ENCODE measurements around the gene PML.

PML gene

GRCh38 chr15:73952913-73953750, 41.4 kb upstream of the PML start:
- H3K4me3 ChIP-seq (ENCODE audit: low read depth, low read length): no peak overlapping the region
- POLR2A ChIA-PET: no interaction called here
- H3K4me1 ChIP-seq (ENCODE audit: control insufficient read depth, insufficient read depth, low read length): peaks cover 6% of the 10 kb centered on the region; the same call in 1 of the 2 replicates
- TF ChIP-seq ZBTB21 (tag by site-specific recombination; IDR thresholded peaks at IDR 0.05) (no peak), ZNF26 (tag by site-specific recombination; IDR thresholded peaks at IDR 0.05) (no peak), ZNF571 (tag by site-specific recombination; IDR thresholded peaks at IDR 0.05) (no peak), ZNF704 (tag by site-specific recombination; IDR thresholded peaks at IDR 0.05) (no peak), ZNF548 (tag by site-specific recombination; IDR thresholded peaks at IDR 0.05) (no peak), ZBTB6 (tag by site-specific recombination; IDR thresholded peaks at IDR 0.05) (no peak), ZNF394 (tag by site-specific recombination; IDR thresholded peaks at IDR 0.05; ENCODE audit: borderline replicate concordance) (no peak), ZNF292 (tag by site-specific recombination; IDR thresholded peaks at IDR 0.05; ENCODE audit: borderline replicate concordance, low read depth) (no peak), SALL2 (tag by site-specific recombination; IDR thresholded peaks at IDR 0.05; ENCODE audit: borderline replicate concordance) (no peak), ZBTB17 (tag by site-specific recombination; IDR thresholded peaks at IDR 0.05) (no peak), ZNF146 (tag by site-specific recombination; IDR thresholded peaks at IDR 0.05) (no peak), ZNF555 (tag by site-specific recombination; conservative IDR thresholded peaks at IDR 0.05) (no peak), KLF9 (tag by site-specific recombination; IDR thresholded peaks at IDR 0.05; ENCODE audit: low read depth) (peak; percentile 50; the same call in 1 of the 2 replicates), MZF1 (tag by site-specific recombination; IDR thresholded peaks at IDR 0.05; ENCODE audit: borderline replicate concordance) (no peak), KLF17 (tag by site-specific recombination; IDR thresholded peaks at IDR 0.05) (peak; percentile 45; the same call in 1 of the 2 replicates), KLF1 (tag by site-specific recombination; IDR thresholded peaks at IDR 0.05) (peak; percentile 64)
- no peaks in the 10 kb centered on the region for H3K9me3 ChIP-seq (ENCODE audit: control insufficient read depth, insufficient read depth, low read depth, low read length)
- CTCF ChIA-PET: interaction anchor here (0.7 to 14.4 kb wide), 4 partner anchors 16 to 428 kb away, joined by 3 to 276 read pairs (median 4); no protein-coding TSS in a partner anchor
- no peaks in the 10 kb centered on the region for H3K36me3 ChIP-seq (ENCODE audit: control insufficient read depth in 2 of 2, insufficient read depth in 1 of 2, low read length in 2 of 2)
- no peak overlapping the region for H3K27ac ChIP-seq (ENCODE audit: extremely low read depth, low read depth, low read length)

GRCh38 chr15:73954188-73955145, 40.0 kb upstream of the PML start:
- ChIA-PET CTCF (interaction anchor here (0.9 to 14.4 kb wide), 3 partner anchors 14 to 46 kb away, joined by 3 to 276 read pairs (median 3); no protein-coding TSS in a partner anchor), POLR2A (no interaction called here)
- Histone ChIP-seq H3K36me3 (ENCODE audit: control insufficient read depth in 2 of 2, insufficient read depth in 1 of 2, low read length in 2 of 2) (no peaks in the 10 kb centered on the region), H3K4me1 (ENCODE audit: control insufficient read depth, insufficient read depth, low read length) (peaks cover 6% of the 10 kb centered on the region; the same call in 1 of the 2 replicates), H3K9me3 (ENCODE audit: control insufficient read depth, insufficient read depth, low read depth, low read length) (no peaks in the 10 kb centered on the region), H3K4me3 (ENCODE audit: low read depth, low read length) (no peak overlapping the region), H3K27ac (ENCODE audit: extremely low read depth, low read depth, low read length) (no peak overlapping the region)
- TF ChIP-seq ELK4 (IDR thresholded peaks at IDR 0.05; ENCODE audit: borderline replicate concordance, low read depth, low read length) (no peak), ZFP69B (tag by site-specific recombination; IDR thresholded peaks at IDR 0.05) (no peak), ZIC2 (tag by site-specific recombination; IDR thresholded peaks at IDR 0.05) (0 out of 2 replicates have a peak, but pooled peaks have one; percentile 20), SCRT2 (tag by site-specific recombination; IDR thresholded peaks at IDR 0.05) (peak; percentile 71), ZSCAN4 (tag by site-specific recombination; IDR thresholded peaks at IDR 0.05) (no peak), ZNF18 (tag by site-specific recombination; IDR thresholded peaks at IDR 0.05) (no peak), ZNF341 (tag by site-specific recombination; IDR thresholded peaks at IDR 0.05; ENCODE audit: low read depth) (0 out of 2 replicates have a peak, but pooled peaks have one; percentile 8)
